Measurements from ENCODE around the gene BCL2.

Gene BCL2

GRCh38 chr18:63162271-63163014, 157.1 kb downstream of the BCL2 start:
- in situ Hi-C loops (cut with HindIII; ENCODE audit: low sequenced_read_pairs), result no loop called here

DNA sequence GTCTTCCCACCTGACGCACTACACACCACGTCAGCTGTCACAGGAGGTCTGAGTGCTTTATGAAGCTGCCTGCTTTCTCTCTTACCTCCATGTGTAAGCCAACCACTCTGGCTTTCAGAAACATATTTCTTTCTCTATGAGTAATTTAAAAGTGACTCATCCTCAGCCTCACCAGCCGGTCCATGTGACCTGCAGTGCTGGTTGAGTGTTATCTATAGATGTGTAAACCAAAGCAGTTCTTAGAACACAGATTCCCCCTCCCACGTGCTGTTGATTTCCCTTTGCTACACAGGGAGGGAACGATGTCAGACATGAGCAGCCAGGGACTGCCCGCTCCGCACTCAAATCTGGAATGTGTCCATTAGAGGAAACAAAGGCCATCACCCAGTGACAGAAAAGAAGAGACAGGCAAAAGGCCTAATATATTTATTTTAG, 157.8 kb downstream of the BCL2 start:
- TF ChIP-seq CTCF (IDR thresholded peaks at IDR 0.05; ENCODE audit: low read depth, low read length, missing control alignments), result no peak
- peak; percentile 60 for DNase-seq (ENCODE audit: low read depth)
- in situ Hi-C loops (cut with HindIII; ENCODE audit: low sequenced_read_pairs), result no loop called here
- no peak overlapping the region for H3K4me3 ChIP-seq (ENCODE audit: low read depth, low read length)

More at GRCh38 chr18:63162271-63163014, 157.1 kb downstream of the BCL2 start:
- no peak for TF ChIP-seq CTCF (IDR thresholded peaks at IDR 0.05; ENCODE audit: low read depth, low read length, missing control alignments)
- no peak for DNase-seq (ENCODE audit: low read depth)
- no peak overlapping the region for H3K4me3 ChIP-seq (ENCODE audit: low read depth, low read length)

DNA sequence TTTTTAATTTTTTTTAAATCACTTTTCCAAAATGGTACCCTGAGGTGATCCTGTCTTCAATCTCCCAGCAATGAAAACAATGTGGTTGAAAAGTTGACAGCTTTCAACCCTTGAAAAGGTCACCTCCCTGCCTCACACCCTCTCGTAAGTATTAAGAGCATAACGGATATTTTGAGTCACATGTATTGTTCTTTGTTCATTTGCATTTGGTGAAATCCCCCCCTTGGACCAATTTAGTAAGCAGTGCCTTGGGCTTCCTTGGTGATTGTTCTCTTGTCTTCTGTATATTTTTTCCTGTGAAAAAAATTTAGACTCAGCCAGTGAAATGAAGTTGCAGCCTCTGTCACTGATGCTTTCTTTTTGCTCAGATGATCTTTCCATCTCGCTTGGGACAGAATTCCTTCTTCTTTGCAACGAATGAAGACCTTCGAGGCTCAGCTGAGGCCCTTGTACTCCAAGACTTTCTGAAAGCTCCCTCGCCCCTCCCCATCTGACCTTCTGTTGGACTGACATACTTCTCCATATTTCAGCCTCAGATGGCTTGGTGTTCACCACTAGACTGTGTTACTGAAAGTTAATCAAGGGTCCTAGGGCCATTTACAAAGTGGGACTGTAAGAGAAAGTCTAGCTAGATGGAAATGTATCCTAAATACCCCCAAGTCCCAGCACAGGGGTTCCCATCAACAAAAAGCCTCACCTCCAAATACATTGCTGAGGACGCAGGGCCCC, 158.4 kb downstream of the BCL2 start:
- no peak overlapping the region for H3K4me3 ChIP-seq (ENCODE audit: low read depth, low read length)
- in situ Hi-C loops (cut with HindIII; ENCODE audit: low sequenced_read_pairs), result no loop called here
- DNase-seq (ENCODE audit: low read depth), result no peak
- TF ChIP-seq CTCF (IDR thresholded peaks at IDR 0.05; ENCODE audit: low read depth, low read length, missing control alignments), result no peak

DNA sequence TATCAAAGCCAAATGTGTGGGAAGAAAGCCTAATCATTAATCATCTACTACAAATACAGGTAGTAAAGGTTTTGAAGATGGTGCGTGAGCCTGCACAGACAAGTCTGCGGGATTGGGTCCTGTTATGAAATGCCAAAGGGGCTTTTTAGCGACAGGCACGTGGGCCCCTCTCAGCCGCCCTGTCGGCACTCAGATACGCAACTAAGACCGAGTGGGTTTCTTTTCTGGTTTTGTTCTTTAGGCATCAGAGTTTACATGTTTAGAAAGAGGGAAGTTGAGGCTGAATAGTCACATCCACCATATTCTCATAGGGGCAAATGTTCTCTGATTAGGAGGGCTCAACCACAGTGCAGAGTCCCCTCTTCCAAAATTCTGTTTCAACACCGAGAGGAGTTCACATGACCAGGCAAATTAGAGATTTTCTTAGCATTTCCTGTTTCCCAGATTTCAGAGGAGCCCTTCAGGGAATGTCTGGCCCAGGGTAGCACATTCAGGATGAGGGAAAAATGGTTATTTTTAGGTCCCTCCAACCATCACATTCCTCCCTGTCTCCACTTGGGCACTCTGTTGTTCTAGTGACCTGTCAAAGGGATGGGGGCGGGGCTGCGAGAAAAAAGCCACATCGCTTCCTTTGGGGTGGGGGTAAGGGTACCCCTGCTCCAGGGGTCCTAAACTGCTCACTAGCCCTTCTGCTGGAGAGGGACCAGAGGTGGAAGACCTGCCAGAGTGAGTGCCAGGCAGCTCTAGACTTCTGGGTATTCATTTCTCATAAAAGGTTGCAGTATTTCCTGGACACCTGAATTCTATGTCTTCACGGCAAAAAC, 159.2 kb downstream of the BCL2 start:
- DNase-seq (ENCODE audit: low read depth), result no peak
- no peak for TF ChIP-seq CTCF (IDR thresholded peaks at IDR 0.05; ENCODE audit: low read depth, low read length, missing control alignments)
- H3K4me3 ChIP-seq (ENCODE audit: low read depth, low read length), result no peak overlapping the region
- in situ Hi-C loops (cut with HindIII; ENCODE audit: low sequenced_read_pairs), result no loop called here

DNA sequence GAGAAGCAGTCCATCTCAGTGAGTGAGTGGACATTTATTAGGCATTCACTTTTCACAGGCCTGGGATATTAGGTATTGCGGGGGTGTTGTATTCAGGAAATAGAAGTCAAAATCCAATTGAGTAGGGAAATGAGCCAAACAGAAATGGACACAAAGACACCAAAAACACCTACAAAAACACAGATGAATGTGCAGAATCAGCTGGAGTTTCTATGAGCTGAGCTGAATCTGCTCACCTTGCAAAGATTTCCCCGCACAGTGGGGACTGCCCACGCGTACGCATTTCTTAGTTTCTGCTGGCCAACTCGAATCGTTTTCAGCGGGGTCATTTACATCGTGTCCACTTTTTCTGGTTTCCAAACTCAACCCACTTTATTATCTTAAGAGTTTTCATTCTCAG, 160.0 kb downstream of the BCL2 start:
- in situ Hi-C loops (cut with HindIII; ENCODE audit: low sequenced_read_pairs), result no loop called here
- TF ChIP-seq CTCF (IDR thresholded peaks at IDR 0.05; ENCODE audit: low read depth, low read length, missing control alignments), result no peak
- DNase-seq (ENCODE audit: low read depth), result no peak
- H3K4me3 ChIP-seq (ENCODE audit: low read depth, low read length), result no peak overlapping the region

- no peak overlapping the region for H3K4me3 ChIP-seq (ENCODE audit: low read depth, low read length)
- in situ Hi-C loops (cut with HindIII; ENCODE audit: low sequenced_read_pairs), result no loop called here
- no peak for TF ChIP-seq CTCF (IDR thresholded peaks at IDR 0.05; ENCODE audit: low read depth, low read length, missing control alignments)
- no peak for DNase-seq (ENCODE audit: low read depth)
These were observed 160.8 kb downstream of the BCL2 start for GRCh38 chr18:63158676-63159291.

Measured in astrocyte of the cerebellum (primary cell).